Measurements from ENCODE around the gene ZFYVE27. TPM values are rescaled to one million over a fixed set of nuclear protein-coding genes. Genes with fewer than 3 reads are reported as not detected.

Gene ZFYVE27
- total and polyA plus RNA-seq, 2 experiments from 2014 or later = 17.2 to 32.6 TPM

DNA sequence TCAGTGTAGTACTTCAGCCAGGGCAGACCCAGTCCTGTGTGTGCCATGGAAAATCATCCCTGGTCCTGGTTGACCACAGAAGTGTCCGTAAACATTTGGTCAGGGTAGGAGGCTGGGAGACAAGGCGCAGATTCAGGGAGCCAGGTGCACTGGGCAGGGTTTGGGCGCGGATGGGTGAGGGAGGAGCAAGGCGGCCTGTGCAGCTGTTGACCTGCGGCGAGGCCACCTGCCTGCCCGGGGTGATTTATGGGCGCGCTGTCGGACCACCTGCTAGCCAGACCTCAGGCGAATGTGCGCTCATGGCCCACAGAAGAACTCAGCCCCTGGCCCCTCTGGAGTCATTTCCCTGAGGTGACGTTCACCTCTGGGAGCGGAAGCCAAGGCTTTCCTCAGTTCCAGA, 28.3 kb downstream of the ZFYVE27 start:
- Histone ChIP-seq H3F3A (ENCODE audit: insufficient read depth) (no peaks in the 10 kb centered on the region), H3K4me3 (no peak overlapping the region), H3K9ac (no peak overlapping the region), H3K9me2 (ENCODE audit: insufficient read depth) (no peaks in the 10 kb centered on the region), H3K27me3 (replicated peaks; ENCODE audit: insufficient read depth) (peaks cover 4% of the 10 kb centered on the region; the same call in 1 of the 2 replicates), H3K9me3 (ENCODE audit: low read depth) (no peaks in the 10 kb centered on the region), H3K79me2 (ENCODE audit: insufficient read depth) (no peaks in the 10 kb centered on the region), H3K36me3 (ENCODE audit: low read depth) (no peaks in the 10 kb centered on the region; the same call in 1 of the 2 replicates), H3K27ac (no peak overlapping the region), H2AFZ (no peak overlapping the region), H3K4me1 (ENCODE audit: insufficient read depth) (no peaks in the 10 kb centered on the region), H4K20me1 (ENCODE audit: insufficient read depth) (no peaks in the 10 kb centered on the region), H3K4me2 (ENCODE audit: unreplicated experiment) (no peak overlapping the region)
- 91 to 94% methylated on average over 15 of the region's 15 CpGs for WGBS, 2 experiments (ENCODE audit: low coverage in 1 of 2, low lambda C conversion rate in 2 of 2, missing lambda C conversion rate in 2 of 2)
- no peak for TF ChIP-seq EZH2phosphoT487 (IDR thresholded peaks at IDR 0.05; ENCODE audit: insufficient read depth, low read depth)
- TF ChIP-seq EZH2 (IDR thresholded peaks at IDR 0.05; ENCODE audit: insufficient read depth, poor library complexity, severe bottlenecking) = no peak
- in situ Hi-C loops (cut with MboI) = no loop called here
- DNase-seq = no peak

DNA sequence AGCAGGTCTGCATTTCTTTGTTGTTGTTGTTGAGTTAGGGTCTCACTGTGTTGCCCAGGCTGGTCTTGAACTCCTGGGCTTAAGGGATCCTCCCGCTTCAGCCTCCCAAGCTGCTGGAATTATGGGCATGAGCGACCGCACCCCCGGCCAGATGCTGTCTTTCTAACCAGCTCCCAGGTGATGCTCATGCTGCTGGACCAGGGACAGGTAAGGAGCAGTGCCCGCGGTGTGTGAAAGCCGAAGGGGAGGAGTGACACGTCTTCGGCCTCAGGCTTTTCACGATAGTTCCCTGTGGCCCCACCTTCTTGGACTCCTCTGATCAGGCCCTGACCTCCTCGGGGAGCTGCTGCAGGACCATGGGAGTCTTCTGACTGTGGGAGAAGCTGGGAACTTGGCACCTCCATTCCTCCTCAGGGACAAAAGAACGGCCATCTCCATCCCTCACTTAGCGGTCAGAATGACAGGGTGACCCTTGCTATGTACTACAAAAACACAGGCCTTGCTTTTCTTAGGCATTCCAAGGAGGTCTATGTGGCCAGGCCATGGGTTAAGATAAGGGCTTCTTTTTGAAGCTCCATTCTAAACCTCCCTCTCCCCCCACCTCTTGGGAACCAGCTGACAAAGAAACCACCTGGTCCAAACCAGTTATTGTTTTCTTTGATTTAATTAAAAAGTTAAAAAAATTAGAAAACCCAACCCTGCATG, 29.3 kb downstream of the ZFYVE27 start:
- Histone ChIP-seq H3K4me3 (no peak overlapping the region), H3K79me2 (ENCODE audit: insufficient read depth) (no peaks in the 10 kb centered on the region), H3K9me3 (ENCODE audit: low read depth) (no peaks in the 10 kb centered on the region), H3K9ac (no peak overlapping the region), H3K27me3 (replicated peaks; ENCODE audit: insufficient read depth) (peaks cover 12% of the 10 kb centered on the region; the same call in 1 of the 2 replicates), H3K9me2 (ENCODE audit: insufficient read depth) (no peaks in the 10 kb centered on the region), H3K27ac (no peak overlapping the region), H4K20me1 (ENCODE audit: insufficient read depth) (no peaks in the 10 kb centered on the region), H3K4me2 (ENCODE audit: unreplicated experiment) (no peak overlapping the region), H3K36me3 (ENCODE audit: low read depth) (no peaks in the 10 kb centered on the region), H3F3A (ENCODE audit: insufficient read depth) (no peaks in the 10 kb centered on the region), H3K4me1 (ENCODE audit: insufficient read depth) (no peaks in the 10 kb centered on the region), H2AFZ (no peak overlapping the region)
- no peak for TF ChIP-seq EZH2phosphoT487 (IDR thresholded peaks at IDR 0.05; ENCODE audit: insufficient read depth, low read depth)
- TF ChIP-seq EZH2 (IDR thresholded peaks at IDR 0.05; ENCODE audit: insufficient read depth, poor library complexity, severe bottlenecking) = no peak
- 87 to 88% methylated on average over 13 of the region's 13 CpGs for WGBS, 2 experiments (ENCODE audit: low coverage in 1 of 2, low lambda C conversion rate in 2 of 2, missing lambda C conversion rate in 2 of 2)
- in situ Hi-C loops (cut with MboI) = no loop called here
- no peak for DNase-seq

GRCh38 chr10:97766996-97767924, 30.3 kb downstream of the ZFYVE27 start:
- no peaks in the 10 kb centered on the region for H3K36me3 ChIP-seq (ENCODE audit: low read depth)
- no peak overlapping the region for H3K9ac ChIP-seq
- H3K9me3 ChIP-seq (ENCODE audit: low read depth) = no peaks in the 10 kb centered on the region
- peaks cover 16% of the 10 kb centered on the region for H3K27me3 ChIP-seq (replicated peaks; ENCODE audit: insufficient read depth)
- 92 to 93% methylated on average over 19 to 22 of the region's 22 CpGs for WGBS, 2 experiments (ENCODE audit: low coverage in 1 of 2, low lambda C conversion rate in 2 of 2, missing lambda C conversion rate in 2 of 2)
- in situ Hi-C loops (cut with MboI) = no loop called here
- no peaks in the 10 kb centered on the region for H3F3A ChIP-seq (ENCODE audit: insufficient read depth)
- H3K9me2 ChIP-seq (ENCODE audit: insufficient read depth) = no peaks in the 10 kb centered on the region
- DNase-seq = no peak
- H3K4me1 ChIP-seq (ENCODE audit: insufficient read depth) = no peaks in the 10 kb centered on the region
- no peaks in the 10 kb centered on the region for H3K79me2 ChIP-seq (ENCODE audit: insufficient read depth)
- no peak overlapping the region for H3K4me2 ChIP-seq (ENCODE audit: unreplicated experiment)
- no peak overlapping the region for H3K4me3 ChIP-seq
- no peaks in the 10 kb centered on the region for H4K20me1 ChIP-seq (ENCODE audit: insufficient read depth)
- H2AFZ ChIP-seq = no peak overlapping the region
- TF ChIP-seq EZH2 (IDR thresholded peaks at IDR 0.05; ENCODE audit: insufficient read depth, poor library complexity, severe bottlenecking) (no peak), EZH2phosphoT487 (IDR thresholded peaks at IDR 0.05; ENCODE audit: insufficient read depth, low read depth) (no peak)
- H3K27ac ChIP-seq = no peak overlapping the region

DNA sequence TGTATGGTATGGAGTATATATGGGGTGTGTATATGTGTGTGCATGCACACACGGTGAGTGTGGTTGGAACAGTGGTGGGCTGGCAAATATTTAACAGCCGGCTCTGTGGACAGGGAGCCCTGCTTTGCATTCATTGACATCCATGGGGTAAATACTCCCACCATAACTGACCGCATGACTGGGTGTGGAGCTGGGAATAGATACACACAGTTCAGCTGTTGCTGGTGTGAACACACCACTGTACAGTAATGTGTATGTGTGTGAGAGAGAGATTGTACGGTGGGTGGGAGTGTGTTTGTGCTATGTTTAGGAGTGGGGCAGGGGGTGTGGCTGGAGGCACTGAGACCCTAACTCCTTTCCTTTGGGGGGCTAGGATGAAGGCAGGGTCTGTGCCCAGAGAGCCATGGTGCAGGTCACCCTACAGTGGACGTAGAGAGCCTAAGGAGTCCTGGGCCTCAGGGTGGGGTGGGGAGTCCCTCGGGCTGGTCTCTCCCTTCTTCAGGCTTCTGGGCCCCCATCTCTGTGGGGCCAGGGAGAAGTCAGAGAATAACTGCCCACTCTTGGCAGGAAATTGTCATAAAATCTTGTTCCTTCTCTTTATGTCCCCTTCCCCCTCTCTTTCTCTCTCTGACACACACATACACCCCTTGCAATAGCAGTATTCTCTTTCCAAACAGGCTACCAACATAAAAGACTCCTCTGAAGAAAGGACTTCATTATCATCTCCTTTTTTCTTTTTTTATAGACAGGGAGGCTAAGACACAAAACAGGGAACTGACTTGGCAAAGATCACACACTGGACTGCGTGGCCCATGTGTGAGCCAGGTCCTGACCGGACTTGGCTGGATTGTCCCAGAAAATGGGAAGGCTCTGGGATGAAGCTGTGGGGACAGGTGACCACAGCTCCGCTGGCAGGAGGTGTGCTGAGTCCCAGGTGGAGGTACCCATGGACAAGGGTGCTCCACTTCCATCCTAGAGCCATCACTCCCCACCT, 31.7 kb downstream of the ZFYVE27 start:
- Histone ChIP-seq H3K79me2 (ENCODE audit: insufficient read depth) (no peaks in the 10 kb centered on the region), H3K4me1 (ENCODE audit: insufficient read depth) (no peaks in the 10 kb centered on the region), H2AFZ (no peak overlapping the region), H3K36me3 (ENCODE audit: low read depth) (no peaks in the 10 kb centered on the region), H4K20me1 (ENCODE audit: insufficient read depth) (no peaks in the 10 kb centered on the region), H3K9ac (no peak overlapping the region), H3F3A (ENCODE audit: insufficient read depth) (no peaks in the 10 kb centered on the region), H3K9me3 (ENCODE audit: low read depth) (no peaks in the 10 kb centered on the region), H3K27me3 (replicated peaks; ENCODE audit: insufficient read depth) (peaks cover 30% of the 10 kb centered on the region), H3K4me3 (no peak overlapping the region), H3K9me2 (ENCODE audit: insufficient read depth) (no peaks in the 10 kb centered on the region), H3K27ac (no peak overlapping the region), H3K4me2 (ENCODE audit: unreplicated experiment) (no peak overlapping the region)
- in situ Hi-C loops (cut with MboI) = no loop called here
- TF ChIP-seq EZH2phosphoT487 (IDR thresholded peaks at IDR 0.05; ENCODE audit: insufficient read depth, low read depth) (no peak), EZH2 (IDR thresholded peaks at IDR 0.05; ENCODE audit: insufficient read depth, poor library complexity, severe bottlenecking) (no peak)
- no peak for DNase-seq
- 55% methylated on average over 9 of the region's 9 CpGs for WGBS, 2 experiments (ENCODE audit: low coverage in 1 of 2, low lambda C conversion rate in 2 of 2, missing lambda C conversion rate in 2 of 2)

All from GM23248 (cell line).